Measurements from ENCODE around the gene PPP1R1C. TPM values are rescaled to one million over a fixed set of nuclear protein-coding genes. Genes with fewer than 3 reads are reported as not detected.

PPP1R1C gene
- total RNA-seq, 2 experiments from 2014 or later, result not detected

- intact Hi-C loops (cut with micrococcal nuclease; ENCODE audit: unreplicated experiment), result no loop called here
- H2AFZ ChIP-seq (ENCODE audit: low read length), result no peak overlapping the region
- TF ChIP-seq, protein P1, sequence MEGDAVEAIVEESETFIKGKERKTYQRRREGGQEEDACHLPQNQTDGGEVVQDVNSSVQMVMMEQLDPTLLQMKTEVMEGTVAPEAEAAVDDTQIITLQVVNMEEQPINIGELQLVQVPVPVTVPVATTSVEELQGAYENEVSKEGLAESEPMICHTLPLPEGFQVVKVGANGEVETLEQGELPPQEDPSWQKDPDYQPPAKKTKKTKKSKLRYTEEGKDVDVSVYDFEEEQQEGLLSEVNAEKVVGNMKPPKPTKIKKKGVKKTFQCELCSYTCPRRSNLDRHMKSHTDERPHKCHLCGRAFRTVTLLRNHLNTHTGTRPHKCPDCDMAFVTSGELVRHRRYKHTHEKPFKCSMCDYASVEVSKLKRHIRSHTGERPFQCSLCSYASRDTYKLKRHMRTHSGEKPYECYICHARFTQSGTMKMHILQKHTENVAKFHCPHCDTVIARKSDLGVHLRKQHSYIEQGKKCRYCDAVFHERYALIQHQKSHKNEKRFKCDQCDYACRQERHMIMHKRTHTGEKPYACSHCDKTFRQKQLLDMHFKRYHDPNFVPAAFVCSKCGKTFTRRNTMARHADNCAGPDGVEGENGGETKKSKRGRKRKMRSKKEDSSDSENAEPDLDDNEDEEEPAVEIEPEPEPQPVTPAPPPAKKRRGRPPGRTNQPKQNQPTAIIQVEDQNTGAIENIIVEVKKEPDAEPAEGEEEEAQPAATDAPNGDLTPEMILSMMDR (conservative IDR thresholded peaks at IDR 0.05; ENCODE audit: low read length), result no peak
- TF ChIP-seq EZH2phosphoT487 (IDR thresholded peaks at IDR 0.05; ENCODE audit: borderline replicate concordance, low read depth, low read length), result no peak
- H3K4me1 ChIP-seq (ENCODE audit: insufficient read depth, low read length, poor library complexity, severe bottlenecking), result no peaks in the 10 kb centered on the region
- H3K9me3 ChIP-seq (ENCODE audit: low read length), result no peaks in the 10 kb centered on the region
- POLR2A ChIA-PET, result interaction anchor here (0.7 kb wide), 1 partner anchor 65 kb away, joined by 3 read pairs; no protein-coding TSS in a partner anchor
- CTCF ChIA-PET (ENCODE audit: unreplicated experiment), result no interaction called here
- no TSS peak for BruUV-seq (replicated peaks)
- no peaks in the 10 kb centered on the region for H4K20me1 ChIP-seq (ENCODE audit: insufficient read depth, low read length)
- H3K9me2 ChIP-seq (ENCODE audit: insufficient read depth, low read length), result no peaks in the 10 kb centered on the region
- no peak for DNase-seq (ENCODE audit: low spot score)
- H3K27ac ChIP-seq (ENCODE audit: low read depth, low read length, poor library complexity, severe bottlenecking), result no peak overlapping the region
- H3K4me2 ChIP-seq (ENCODE audit: low read length), result no peak overlapping the region
- no peaks in the 10 kb centered on the region for H3K79me2 ChIP-seq (ENCODE audit: insufficient read depth, low read depth, low read length)
- no peak overlapping the region for H3K4me3 ChIP-seq (ENCODE audit: low read depth, low read length, poor library complexity, severe bottlenecking)
- no peaks in the 10 kb centered on the region for H3K36me3 ChIP-seq (ENCODE audit: insufficient read depth, low read length)
These were observed 39.1 kb upstream of the PPP1R1C start for GRCh38 chr2:181946444-181947127.

GRCh38 chr2:181947273-181947672, 38.4 kb upstream of the PPP1R1C start:
- Histone ChIP-seq H3K27ac (ENCODE audit: low read depth, low read length, poor library complexity, severe bottlenecking) (no peak overlapping the region), H3K79me2 (ENCODE audit: insufficient read depth, low read depth, low read length) (no peaks in the 10 kb centered on the region), H3K9me2 (ENCODE audit: insufficient read depth, low read length) (no peaks in the 10 kb centered on the region), H2AFZ (ENCODE audit: low read length) (no peak overlapping the region), H3K36me3 (ENCODE audit: insufficient read depth, low read length) (no peaks in the 10 kb centered on the region), H3K4me2 (ENCODE audit: low read length) (no peak overlapping the region), H3K9me3 (ENCODE audit: low read length) (no peaks in the 10 kb centered on the region), H3K4me1 (ENCODE audit: insufficient read depth, low read length, poor library complexity, severe bottlenecking) (no peaks in the 10 kb centered on the region), H4K20me1 (ENCODE audit: insufficient read depth, low read length) (no peaks in the 10 kb centered on the region), H3K4me3 (ENCODE audit: low read depth, low read length, poor library complexity, severe bottlenecking) (no peak overlapping the region)
- TF ChIP-seq, protein P1 (conservative IDR thresholded peaks at IDR 0.05; ENCODE audit: low read length), result no peak
- TF ChIP-seq EZH2phosphoT487 (IDR thresholded peaks at IDR 0.05; ENCODE audit: borderline replicate concordance, low read depth, low read length), result no peak
- ChIA-PET POLR2A (interaction anchor here (0.7 kb wide), 1 partner anchor 64 kb away, joined by 3 read pairs; no protein-coding TSS in a partner anchor), CTCF (ENCODE audit: unreplicated experiment) (no interaction called here)
- no TSS peak for BruUV-seq (replicated peaks)
- no peak for DNase-seq (ENCODE audit: low spot score)
- intact Hi-C loops (cut with micrococcal nuclease; ENCODE audit: unreplicated experiment), result no loop called here

GRCh38 chr2:181948227-181948626, 37.4 kb upstream of the PPP1R1C start:
- Histone ChIP-seq H2AFZ (ENCODE audit: low read length) (no peak overlapping the region), H4K20me1 (ENCODE audit: insufficient read depth, low read length) (no peaks in the 10 kb centered on the region), H3K9me2 (ENCODE audit: insufficient read depth, low read length) (no peaks in the 10 kb centered on the region), H3K4me2 (ENCODE audit: low read length) (no peak overlapping the region), H3K9me3 (ENCODE audit: low read length) (no peaks in the 10 kb centered on the region), H3K36me3 (ENCODE audit: insufficient read depth, low read length) (no peaks in the 10 kb centered on the region), H3K4me3 (ENCODE audit: low read depth, low read length, poor library complexity, severe bottlenecking) (no peak overlapping the region), H3K79me2 (ENCODE audit: insufficient read depth, low read depth, low read length) (no peaks in the 10 kb centered on the region), H3K27ac (ENCODE audit: low read depth, low read length, poor library complexity, severe bottlenecking) (no peak overlapping the region), H3K4me1 (ENCODE audit: insufficient read depth, low read length, poor library complexity, severe bottlenecking) (no peaks in the 10 kb centered on the region)
- CTCF ChIA-PET (ENCODE audit: unreplicated experiment), result no interaction called here
- TF ChIP-seq, protein P1 (conservative IDR thresholded peaks at IDR 0.05; ENCODE audit: low read length), result no peak
- TF ChIP-seq EZH2phosphoT487 (IDR thresholded peaks at IDR 0.05; ENCODE audit: borderline replicate concordance, low read depth, low read length), result no peak
- no TSS peak for BruUV-seq (replicated peaks)
- no peak for DNase-seq (ENCODE audit: low spot score)
- intact Hi-C loops (cut with micrococcal nuclease; ENCODE audit: unreplicated experiment), result no loop called here
- POLR2A ChIA-PET, result interaction anchor here (0.7 kb wide), 1 partner anchor 247 kb away, joined by 3 read pairs; no protein-coding TSS in a partner anchor
